ENCODE measurements around the gene CYP3A7. TPM values are rescaled to one million over a fixed set of nuclear protein-coding genes. Genes with fewer than 3 reads are reported as not detected.
"Not testable (repeated sequence)": the region's sequence is repeated elsewhere in the genome, so short reads cannot be mapped to it uniquely, and the experiment has no call there.

The CYP3A7 gene
- total and polyA plus RNA-seq, 4 donors, result 0.66 to 1.3 TPM; not detected in 2

- H3K27ac ChIP-seq (ENCODE audit: low read depth, low read length), result no peak overlapping the region
- no peaks in the 10 kb centered on the region for H3K4me1 ChIP-seq (ENCODE audit: control insufficient read depth, insufficient read depth, low read length)
- H3K4me3 ChIP-seq (ENCODE audit: low read depth, low read length), result no peak overlapping the region
- 51% methylated on average over 5 of the region's 5 CpGs for WGBS (ENCODE audit: insufficient coverage)
- H3K9me3 ChIP-seq (ENCODE audit: control insufficient read depth, insufficient read depth, low read length), result no peaks in the 10 kb centered on the region
- H3K36me3 ChIP-seq (ENCODE audit: control insufficient read depth, insufficient read depth, low read length), result no peaks in the 10 kb centered on the region
- DNase-seq (ENCODE audit: low read depth in 4 of 6, low spot score in 6 of 6), result no peak
- no peaks in the 10 kb centered on the region for H3K27me3 ChIP-seq (ENCODE audit: control insufficient read depth, insufficient read depth, low read length)
Observed at GRCh38 chr7:99693100-99693426, 41.9 kb downstream of the CYP3A7 start.

- H3K4me1 ChIP-seq (ENCODE audit: control insufficient read depth, insufficient read depth, low read length); H3K36me3 ChIP-seq (ENCODE audit: control insufficient read depth, insufficient read depth, low read length); DNase-seq (ENCODE audit: low read depth in 4 of 6, low spot score in 6 of 6); H3K27ac ChIP-seq (ENCODE audit: low read depth, low read length); H3K9me3 ChIP-seq (ENCODE audit: control insufficient read depth, insufficient read depth, low read length); H3K4me3 ChIP-seq (ENCODE audit: low read depth, low read length); H3K27me3 ChIP-seq (ENCODE audit: control insufficient read depth, insufficient read depth, low read length): not testable (repeated sequence)
- WGBS (ENCODE audit: insufficient coverage), result 100% methylated on average over 2 of the region's 6 CpGs
Observed at GRCh38 chr7:99692563-99692962, 42.4 kb downstream of the CYP3A7 start.

- 88% methylated on average over 1 of the region's 1 CpG for WGBS (ENCODE audit: insufficient coverage)
- H3K9me3 ChIP-seq (ENCODE audit: control insufficient read depth, insufficient read depth, low read length); H3K4me1 ChIP-seq (ENCODE audit: control insufficient read depth, insufficient read depth, low read length); H3K27ac ChIP-seq (ENCODE audit: low read depth, low read length); H3K4me3 ChIP-seq (ENCODE audit: low read depth, low read length); H3K36me3 ChIP-seq (ENCODE audit: control insufficient read depth, insufficient read depth, low read length); H3K27me3 ChIP-seq (ENCODE audit: control insufficient read depth, insufficient read depth, low read length); DNase-seq (ENCODE audit: low read depth in 4 of 6, low spot score in 6 of 6): not testable (repeated sequence)
Observed at GRCh38 chr7:99691658-99692057, 43.3 kb downstream of the CYP3A7 start.

GRCh38 chr7:99690918-99691317 lies 44.1 kb downstream of the CYP3A7 start:
- DNase-seq (ENCODE audit: low read depth in 4 of 6, low spot score in 6 of 6); H3K36me3 ChIP-seq (ENCODE audit: control insufficient read depth, insufficient read depth, low read length); H3K27me3 ChIP-seq (ENCODE audit: control insufficient read depth, insufficient read depth, low read length); H3K4me1 ChIP-seq (ENCODE audit: control insufficient read depth, insufficient read depth, low read length); H3K9me3 ChIP-seq (ENCODE audit: control insufficient read depth, insufficient read depth, low read length); H3K4me3 ChIP-seq (ENCODE audit: low read depth, low read length); H3K27ac ChIP-seq (ENCODE audit: low read depth, low read length): not testable (repeated sequence)
- WGBS (ENCODE audit: insufficient coverage), result no CpG with 5 or more reads among the region's 4 CpGs

GRCh38 chr7:99685871-99686608 lies 49.0 kb downstream of the CYP3A7 start:
- 90% methylated on average over 13 of the region's 14 CpGs for WGBS (ENCODE audit: insufficient coverage)
- not testable (repeated sequence) for H3K27ac ChIP-seq (ENCODE audit: low read depth, low read length); H3K9me3 ChIP-seq (ENCODE audit: control insufficient read depth, insufficient read depth, low read length); H3K4me3 ChIP-seq (ENCODE audit: low read depth, low read length); DNase-seq (ENCODE audit: low read depth in 4 of 6, low spot score in 6 of 6); H3K36me3 ChIP-seq (ENCODE audit: control insufficient read depth, insufficient read depth, low read length); H3K27me3 ChIP-seq (ENCODE audit: control insufficient read depth, insufficient read depth, low read length); H3K4me1 ChIP-seq (ENCODE audit: control insufficient read depth, insufficient read depth, low read length)

GRCh38 chr7:99685129-99685758 lies 49.8 kb downstream of the CYP3A7 start:
- 83% methylated on average over 3 of the region's 9 CpGs for WGBS (ENCODE audit: insufficient coverage)
- DNase-seq (ENCODE audit: low read depth in 4 of 6, low spot score in 6 of 6), result no peak
- Histone ChIP-seq H3K27ac (ENCODE audit: low read depth, low read length) (no peak overlapping the region), H3K36me3 (ENCODE audit: control insufficient read depth, insufficient read depth, low read length) (no peaks in the 10 kb centered on the region), H3K4me3 (ENCODE audit: low read depth, low read length) (no peak overlapping the region), H3K9me3 (ENCODE audit: control insufficient read depth, insufficient read depth, low read length) (no peaks in the 10 kb centered on the region), H3K27me3 (ENCODE audit: control insufficient read depth, insufficient read depth, low read length) (no peaks in the 10 kb centered on the region), H3K4me1 (ENCODE audit: control insufficient read depth, insufficient read depth, low read length) (no peaks in the 10 kb centered on the region)

GRCh38 chr7:99679400-99680191 lies 55.4 kb downstream of the CYP3A7 start, which contains the start of gene CYP3A5:
CYP3A5 (minus strand) TSS chr7:99679996; CDS start chr7:99679896, 100 bp downstream.
- Histone ChIP-seq H3K27ac (ENCODE audit: low read depth, low read length) (no peak within 1 kb of the TSS), H3K9me3 (ENCODE audit: control insufficient read depth, insufficient read depth, low read length) (no peaks in the 10 kb centered on the region), H3K36me3 (ENCODE audit: control insufficient read depth, insufficient read depth, low read length) (no peaks in the 10 kb centered on the region), H3K27me3 (ENCODE audit: control insufficient read depth, insufficient read depth, low read length) (no peaks in the 10 kb centered on the region), H3K4me3 (ENCODE audit: low read depth, low read length) (no peak within 1 kb of the TSS), H3K4me1 (ENCODE audit: control insufficient read depth, insufficient read depth, low read length) (no peaks in the 10 kb centered on the region)
- WGBS (ENCODE audit: insufficient coverage), result 82% methylated on average over 5 of the region's 10 CpGs
- DNase-seq (ENCODE audit: low read depth in 4 of 6, low spot score in 6 of 6), result peak in 4 of 6 donors; percentile 6 to 63 (median 9)

- Histone ChIP-seq H3K27ac (ENCODE audit: low read depth, low read length) (no peak overlapping the region), H3K4me3 (ENCODE audit: low read depth, low read length) (no peak overlapping the region), H3K9me3 (ENCODE audit: control insufficient read depth, insufficient read depth, low read length) (no peaks in the 10 kb centered on the region), H3K36me3 (ENCODE audit: control insufficient read depth, insufficient read depth, low read length) (no peaks in the 10 kb centered on the region), H3K4me1 (ENCODE audit: control insufficient read depth, insufficient read depth, low read length) (no peaks in the 10 kb centered on the region), H3K27me3 (ENCODE audit: control insufficient read depth, insufficient read depth, low read length) (no peaks in the 10 kb centered on the region)
- WGBS (ENCODE audit: insufficient coverage), result 50% methylated on average over 1 of the region's 4 CpGs
- DNase-seq (ENCODE audit: low read depth in 4 of 6, low spot score in 6 of 6), result no peak
Observed at GRCh38 chr7:99679032-99679399, 56.0 kb downstream of the CYP3A7 start.

GRCh38 chr7:99677648-99678045 lies 57.3 kb downstream of the CYP3A7 start:
- H3K4me1 ChIP-seq (ENCODE audit: control insufficient read depth, insufficient read depth, low read length), result no peaks in the 10 kb centered on the region
- H3K9me3 ChIP-seq (ENCODE audit: control insufficient read depth, insufficient read depth, low read length), result no peaks in the 10 kb centered on the region
- no peak for DNase-seq (ENCODE audit: low read depth in 4 of 6, low spot score in 6 of 6)
- no peak overlapping the region for H3K27ac ChIP-seq (ENCODE audit: low read depth, low read length)
- H3K36me3 ChIP-seq (ENCODE audit: control insufficient read depth, insufficient read depth, low read length), result no peaks in the 10 kb centered on the region
- H3K27me3 ChIP-seq (ENCODE audit: control insufficient read depth, insufficient read depth, low read length), result no peaks in the 10 kb centered on the region
- 94% methylated on average over 2 of the region's 2 CpGs for WGBS (ENCODE audit: insufficient coverage)
- H3K4me3 ChIP-seq (ENCODE audit: low read depth, low read length), result no peak overlapping the region

Data from spinal cord (tissue), 10 donors.